IMR-90 (cell line): ENCODE data around the gene FOCAD. TPM values are rescaled to one million over a fixed set of nuclear protein-coding genes. Genes with fewer than 3 reads are reported as not detected.

Source experiments
- ATAC-seq: fragments of 200-7000 bp; cut with Tn5 transposase; 2 replicates; pipeline ENCODE4 v1.9.1; 2020; ENCODE audit warnings: low read depth, mild to moderate bottlenecking, moderate library complexity
- BruUV-seq: library from RNA; stranded (reverse); fragments of 400-500 nt; replicated peaks from 2 replicates; lab custom pipeline; 2021; lab: Mats Ljungman, UMichigan
- CTCF ChIA-PET: fragments of 300-600 bp; formaldehyde crosslinking; extraction: SDS; loops from one replicate; lab custom pipeline; 2021; ENCODE audit warnings: antibody characterized with exemption; lab: Yijun Ruan, JAX
- POLR2A ChIA-PET: fragments of 300-600 bp; sonication (Branson Sonifier 250); formaldehyde crosslinking; loops from one replicate; lab custom pipeline; 2022; ENCODE audit warnings: antibody characterized with exemption; ENCODE audit not compliant: unreplicated experiment; lab: Charles Lee
- DNase-seq: peaks from one replicate; pipeline ENCODE4 v3.0.0; 2013
- H2AFZ ChIP-seq: replicated peaks from 2 replicates; pipeline ENCODE3; 2013; ENCODE audit warnings: low read length, mild to moderate bottlenecking; ENCODE audit not compliant: poor library complexity
- H2AK5ac ChIP-seq: 2 replicates; pipeline ENCODE4 v1.6.1; 2013; ENCODE audit warnings: low read depth, low read length, inconsistent platforms
- H2AK9ac ChIP-seq: replicated peaks from 2 replicates; pipeline ENCODE3; 2013; ENCODE audit warnings: mild to moderate bottlenecking, low read depth, low read length, moderate library complexity; ENCODE audit not compliant: poor library complexity
- H2BK120ac ChIP-seq: 2 replicates; pipeline ENCODE4 v1.6.1; 2013; ENCODE audit warnings: low read depth, low read length, inconsistent platforms
- H2BK15ac ChIP-seq: 3 replicates; pipeline ENCODE4 v1.6.1; 2013; ENCODE audit warnings: low read depth, low read length, inconsistent platforms
- H2BK20ac ChIP-seq: 2 replicates; pipeline ENCODE4 v1.6.1; 2013; ENCODE audit warnings: low read depth, mild to moderate bottlenecking, inconsistent platforms, low read length, moderate library complexity
- H2BK5ac ChIP-seq: 2 replicates; pipeline ENCODE4 v1.6.1; 2013; ENCODE audit warnings: mild to moderate bottlenecking, low read depth, low read length, inconsistent platforms; ENCODE audit not compliant: poor library complexity, severe bottlenecking
- H3K14ac ChIP-seq: replicated peaks from 2 replicates; pipeline ENCODE4 v1.6.1; 2013; ENCODE audit warnings: low read depth, low read length, inconsistent platforms
- H3K18ac ChIP-seq: 2 replicates; pipeline ENCODE4 v1.6.1; 2013; ENCODE audit warnings: low read depth, low read length, control low read depth
- H3K23ac ChIP-seq: 2 replicates; pipeline ENCODE4 v1.6.1; 2013; ENCODE audit warnings: low read depth, low read length, inconsistent platforms
- H3K27ac ChIP-seq: 2 replicates; pipeline ENCODE4 v1.5.1; 2013; ENCODE audit warnings: mild to moderate bottlenecking, control low read depth, low read length; ENCODE audit not compliant: insufficient read depth
- H3K27me3 ChIP-seq: 2 replicates; pipeline ENCODE4 v1.6.1; 2013; ENCODE audit warnings: low read length; ENCODE audit not compliant: control insufficient read depth, insufficient read depth
- H3K36me3 ChIP-seq: 2 replicates; pipeline ENCODE4 v1.6.1; 2013; ENCODE audit warnings: low read length, mixed read lengths; ENCODE audit not compliant: control insufficient read depth, insufficient read depth
- H3K4ac ChIP-seq: 2 replicates; pipeline ENCODE4 v1.6.1; 2013; ENCODE audit warnings: low read depth, low read length, inconsistent platforms
- H3K4me1 ChIP-seq: 2 replicates; pipeline ENCODE4 v1.6.1; 2013; ENCODE audit warnings: low read length, mixed read lengths; ENCODE audit not compliant: control insufficient read depth, insufficient read depth
- H3K4me2 ChIP-seq: 2 replicates; pipeline ENCODE4 v1.6.1; 2013; ENCODE audit warnings: low read depth, mild to moderate bottlenecking, control low read depth, low read length, moderate library complexity
- H3K4me3 ChIP-seq: 2 replicates; pipeline ENCODE4 v1.5.1; 2013; ENCODE audit warnings: low read depth, mild to moderate bottlenecking, control low read depth, low read length, moderate library complexity; ENCODE audit not compliant: insufficient read depth
- H3K56ac ChIP-seq: 2 replicates; pipeline ENCODE4 v1.6.1; 2013; ENCODE audit warnings: low read length, inconsistent platforms; ENCODE audit not compliant: insufficient read depth; ENCODE audit errors: extremely low read depth
- H3K79me1 ChIP-seq, 2 experiments: 2 replicates each; pipeline ENCODE4 v1.6.1; 2013; ENCODE audit warnings: low read length in 2 of 2, inconsistent platforms in 1 of 2, low read depth in 1 of 2
- H3K9ac ChIP-seq: 2 replicates; pipeline ENCODE4 v1.6.1; 2013; ENCODE audit warnings: low read depth, low read length, control low read depth
- H3K9me1 ChIP-seq: 2 replicates; pipeline ENCODE4 v1.6.1; 2013; ENCODE audit warnings: low read length, inconsistent platforms; ENCODE audit not compliant: insufficient read depth
- H3K9me3 ChIP-seq: 2 replicates; pipeline ENCODE4 v1.6.1; 2013; ENCODE audit warnings: low read length; ENCODE audit not compliant: control insufficient read depth, insufficient read depth
- H4K20me1 ChIP-seq: 2 replicates; pipeline ENCODE4 v1.6.1; 2013; ENCODE audit warnings: low read length, inconsistent platforms; ENCODE audit not compliant: insufficient read depth
- H4K5ac ChIP-seq: 2 replicates; pipeline ENCODE4 v1.6.1; 2013; ENCODE audit warnings: mild to moderate bottlenecking, low read depth, low read length, control low read depth
- H4K8ac ChIP-seq, 2 experiments: 2 replicates each; pipeline ENCODE4 v1.6.1; 2013; ENCODE audit warnings: low read depth in 2 of 2, low read length in 2 of 2, control low read depth in 1 of 2, inconsistent platforms in 1 of 2
- H4K91ac ChIP-seq: 2 replicates; pipeline ENCODE4 v1.6.1; 2013; ENCODE audit warnings: low read depth, low read length, inconsistent platforms; ENCODE audit not compliant: insufficient read depth
- BHLHE40 ChIP-seq: fragments of 150-350 bp; IDR thresholded peaks from 2 replicates; pipeline ENCODE4 v1.6.1; 2016; ENCODE audit warnings: mild to moderate bottlenecking, low read depth, low read length
- CEBPB ChIP-seq: IDR thresholded peaks from 2 replicates; pipeline ENCODE4 v1.6.1; 2012; ENCODE audit warnings: low read depth, low read length, improper control_type of control experiment
- CHD1 ChIP-seq: IDR thresholded peaks from 2 replicates; pipeline ENCODE4 v1.6.1; 2012; ENCODE audit warnings: low read depth, low read length, improper control_type of control experiment
- FOS ChIP-seq: fragments of 150-350 bp; IDR thresholded peaks from 2 replicates; pipeline ENCODE4 v1.6.1; 2016; ENCODE audit warnings: low read depth, low read length
- MAFK ChIP-seq: IDR thresholded peaks from 2 replicates; pipeline ENCODE4 v1.6.1; 2012; ENCODE audit warnings: low read depth, low read length, improper control_type of control experiment
- MAZ ChIP-seq: IDR thresholded peaks from 2 replicates; pipeline ENCODE4 v1.6.1; 2012; ENCODE audit warnings: low read depth, mild to moderate bottlenecking, low read length, improper control_type of control experiment, moderate library complexity, borderline replicate concordance
- MXI1 ChIP-seq: IDR thresholded peaks from 2 replicates; pipeline ENCODE4 v1.6.1; 2012; ENCODE audit warnings: low read depth, mild to moderate bottlenecking, low read length, moderate library complexity, borderline replicate concordance
- NFE2L2 ChIP-seq: fragments of 150-350 bp; IDR thresholded peaks from 2 replicates; pipeline ENCODE4 v1.6.1; 2016; ENCODE audit warnings: low read depth, mild to moderate bottlenecking, low read length
- POLR2A ChIP-seq: IDR thresholded peaks from 2 replicates; pipeline ENCODE4 v1.6.1; 2012; ENCODE audit warnings: mild to moderate bottlenecking, low read depth, low read length
- RAD21 ChIP-seq: IDR thresholded peaks from 2 replicates; pipeline ENCODE4 v1.6.1; 2012; ENCODE audit warnings: low read length, improper control_type of control experiment
- RCOR1 ChIP-seq: IDR thresholded peaks from 2 replicates; pipeline ENCODE4 v1.6.1; 2012; ENCODE audit warnings: mild to moderate bottlenecking, low read length, improper control_type of control experiment; ENCODE audit not compliant: insufficient replicate concordance
- RFX5 ChIP-seq: IDR thresholded peaks from 2 replicates; pipeline ENCODE4 v1.8.0; 2012; ENCODE audit warnings: low read depth, mild to moderate bottlenecking, low read length, moderate library complexity
- SMC3 ChIP-seq: fragments of 150-350 bp; IDR thresholded peaks from 2 replicates; pipeline ENCODE4 v1.6.1; 2016; ENCODE audit warnings: low read depth, mild to moderate bottlenecking, antibody characterized with exemption, low read length, moderate library complexity
- WGBS, 2 experiments: methylation state at CpG; one replicate each; pipeline versions ENCODE4 v1.1.5 to v1.1.7; 2013; ENCODE audit warnings: missing lambda C conversion rate in 2 of 2; ENCODE audit not compliant: insufficient read length in 1 of 2; ENCODE audit errors: extremely low coverage in 2 of 2; 5-methylcytosine and 5-hydroxymethylcytosine counted together
- dilution Hi-C: fragments of 300-500 bp; cut with HindIII; formaldehyde crosslinking; loops from one replicate; pipeline ENCODE4 v1.14.3; 2018; ENCODE audit warnings: low sequenced_read_pairs; ENCODE audit not compliant: unreplicated experiment
- in situ Hi-C: fragments of 300-500 bp; cut with MboI; formaldehyde crosslinking; loops from 3 replicates; pipeline ENCODE4 v1.14.3; 2019; ENCODE audit warnings: low sequenced_read_pairs, inconsistent platforms, mixed read lengths
- intact Hi-C: fragments of 100-400 bp; cut with micrococcal nuclease; formaldehyde crosslinking; loops from 2 replicates; pipeline ENCODE4 v1.10.0; 2022
- polyA plus RNA-seq, 3 experiments: library from polyadenylated mRNA; depleted of rRNA; stranded (reverse); fragments of >200 nt; gene quantifications; 2 replicates each; pipeline ENCODE4 v1.2.3, GENCODE V29; 2012; ENCODE audit warnings: low replicate concordance in 1 of 3
- total RNA-seq: library from RNA; depleted of rRNA; stranded (reverse); fragments of >200 nt; gene quantifications from 2 replicates; pipeline ENCODE4 v1.2.3, GENCODE V29; 2012
- TF ChIP-seq, protein P1 (sequence below): conservative IDR thresholded peaks from 2 replicates; pipeline ENCODE4 v1.5.1; 2012; ENCODE audit warnings: mild to moderate bottlenecking, low read depth, low read length, improper control_type of control experiment
- TF ChIP-seq, protein P2 (sequence below): fragments of 150-350 bp; IDR thresholded peaks from 2 replicates; pipeline ENCODE4 v1.6.1; 2017; ENCODE audit warnings: mild to moderate bottlenecking, antibody characterized with exemption, low read length, low read depth
- TF ChIP-seq, protein P3 (sequence below): fragments of 150-350 bp; IDR thresholded peaks from 2 replicates; pipeline ENCODE4 v1.6.1; 2016; ENCODE audit warnings: low read depth, mild to moderate bottlenecking, low read length, moderate library complexity, borderline replicate concordance

Gene FOCAD
- total and polyA plus RNA-seq, 2 of the 4 experiments (the other 2 are of a cell fraction), result 28.8 to 91.2 TPM

DNA sequence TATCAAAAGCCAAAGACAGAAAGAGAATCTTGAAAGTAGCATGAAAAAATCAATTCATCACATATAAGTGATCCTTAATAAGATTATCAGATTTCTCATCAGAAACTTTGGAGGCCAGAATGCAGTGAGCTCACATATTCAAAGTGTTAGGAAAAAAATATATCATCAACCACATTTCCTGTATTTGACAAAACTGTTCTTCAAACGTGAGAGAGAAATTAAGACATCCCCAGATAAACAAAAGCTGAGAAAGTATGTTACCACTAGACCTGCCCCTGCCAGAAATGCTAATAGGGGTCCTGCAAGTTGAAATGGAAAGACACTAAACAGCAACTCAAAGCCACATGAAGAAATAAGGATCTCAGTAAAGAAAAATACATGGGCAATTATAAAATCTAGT is 317.5 kb downstream of the FOCAD start:
- Histone ChIP-seq H2BK20ac (no peak overlapping the region), H2AFZ (no peak overlapping the region), H3K14ac (no peak overlapping the region), H3K4me1 (no peaks in the 10 kb centered on the region), H3K18ac (no peak overlapping the region), H4K20me1 (no peaks in the 10 kb centered on the region), H3K36me3 (no peaks in the 10 kb centered on the region; the same call in 1 of the 2 replicates), H3K4ac (no peak overlapping the region), H3K9me3 (no peaks in the 10 kb centered on the region), H2BK15ac (no peak overlapping the region), H2AK9ac (no peak overlapping the region), H2AK5ac (no peak overlapping the region), H3K4me2 (no peak overlapping the region), H2BK120ac (no peak overlapping the region), H3K27ac (no peak overlapping the region), H4K8ac (no peak overlapping the region), H3K9ac (no peak overlapping the region), H3K9me1 (no peaks in the 10 kb centered on the region), H3K56ac (no peak overlapping the region), H3K4me3 (no peak overlapping the region), H3K79me1 (no peaks in the 10 kb centered on the region; a peak in 1 of 4 replicates), H3K23ac (no peak overlapping the region), H4K91ac (no peak overlapping the region), H4K5ac (no peak overlapping the region), H2BK5ac (no peak overlapping the region), H3K27me3 (no peaks in the 10 kb centered on the region)
- in situ Hi-C loops, result no loop called here
- WGBS, 2 experiments, result no CpG with 5 or more reads among the region's 1 CpG
- ChIA-PET CTCF (no interaction called here), POLR2A (no interaction called here)
- intact Hi-C loops, result no loop called here
- DNase-seq (no peak), ATAC-seq (no peak)
- dilution Hi-C loops, result no loop called here
- BruUV-seq, result no TSS peak
- TF ChIP-seq MAZ, result no peak
- no peak for TF ChIP-seq MAFK
- no peak for TF ChIP-seq CEBPB
- TF ChIP-seq CHD1, result no peak
- no peak for TF ChIP-seq SMC3
- no peak for TF ChIP-seq MXI1
- TF ChIP-seq, protein P1, sequence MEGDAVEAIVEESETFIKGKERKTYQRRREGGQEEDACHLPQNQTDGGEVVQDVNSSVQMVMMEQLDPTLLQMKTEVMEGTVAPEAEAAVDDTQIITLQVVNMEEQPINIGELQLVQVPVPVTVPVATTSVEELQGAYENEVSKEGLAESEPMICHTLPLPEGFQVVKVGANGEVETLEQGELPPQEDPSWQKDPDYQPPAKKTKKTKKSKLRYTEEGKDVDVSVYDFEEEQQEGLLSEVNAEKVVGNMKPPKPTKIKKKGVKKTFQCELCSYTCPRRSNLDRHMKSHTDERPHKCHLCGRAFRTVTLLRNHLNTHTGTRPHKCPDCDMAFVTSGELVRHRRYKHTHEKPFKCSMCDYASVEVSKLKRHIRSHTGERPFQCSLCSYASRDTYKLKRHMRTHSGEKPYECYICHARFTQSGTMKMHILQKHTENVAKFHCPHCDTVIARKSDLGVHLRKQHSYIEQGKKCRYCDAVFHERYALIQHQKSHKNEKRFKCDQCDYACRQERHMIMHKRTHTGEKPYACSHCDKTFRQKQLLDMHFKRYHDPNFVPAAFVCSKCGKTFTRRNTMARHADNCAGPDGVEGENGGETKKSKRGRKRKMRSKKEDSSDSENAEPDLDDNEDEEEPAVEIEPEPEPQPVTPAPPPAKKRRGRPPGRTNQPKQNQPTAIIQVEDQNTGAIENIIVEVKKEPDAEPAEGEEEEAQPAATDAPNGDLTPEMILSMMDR, result no peak
- TF ChIP-seq, protein P2, sequence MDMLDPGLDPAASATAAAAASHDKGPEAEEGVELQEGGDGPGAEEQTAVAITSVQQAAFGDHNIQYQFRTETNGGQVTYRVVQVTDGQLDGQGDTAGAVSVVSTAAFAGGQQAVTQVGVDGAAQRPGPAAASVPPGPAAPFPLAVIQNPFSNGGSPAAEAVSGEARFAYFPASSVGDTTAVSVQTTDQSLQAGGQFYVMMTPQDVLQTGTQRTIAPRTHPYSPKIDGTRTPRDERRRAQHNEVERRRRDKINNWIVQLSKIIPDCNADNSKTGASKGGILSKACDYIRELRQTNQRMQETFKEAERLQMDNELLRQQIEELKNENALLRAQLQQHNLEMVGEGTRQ, result no peak
- TF ChIP-seq, protein P3, sequence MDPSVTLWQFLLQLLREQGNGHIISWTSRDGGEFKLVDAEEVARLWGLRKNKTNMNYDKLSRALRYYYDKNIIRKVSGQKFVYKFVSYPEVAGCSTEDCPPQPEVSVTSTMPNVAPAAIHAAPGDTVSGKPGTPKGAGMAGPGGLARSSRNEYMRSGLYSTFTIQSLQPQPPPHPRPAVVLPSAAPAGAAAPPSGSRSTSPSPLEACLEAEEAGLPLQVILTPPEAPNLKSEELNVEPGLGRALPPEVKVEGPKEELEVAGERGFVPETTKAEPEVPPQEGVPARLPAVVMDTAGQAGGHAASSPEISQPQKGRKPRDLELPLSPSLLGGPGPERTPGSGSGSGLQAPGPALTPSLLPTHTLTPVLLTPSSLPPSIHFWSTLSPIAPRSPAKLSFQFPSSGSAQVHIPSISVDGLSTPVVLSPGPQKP, result no peak
- TF ChIP-seq RAD21, result no peak
- no peak for TF ChIP-seq BHLHE40
- TF ChIP-seq RFX5, result no peak
- no peak for TF ChIP-seq RCOR1
- TF ChIP-seq NFE2L2, result no peak
- no peak for TF ChIP-seq POLR2A
- no peak for TF ChIP-seq FOS
